ENCODE data around the gene CCDC8.

The CCDC8 gene

DNA sequence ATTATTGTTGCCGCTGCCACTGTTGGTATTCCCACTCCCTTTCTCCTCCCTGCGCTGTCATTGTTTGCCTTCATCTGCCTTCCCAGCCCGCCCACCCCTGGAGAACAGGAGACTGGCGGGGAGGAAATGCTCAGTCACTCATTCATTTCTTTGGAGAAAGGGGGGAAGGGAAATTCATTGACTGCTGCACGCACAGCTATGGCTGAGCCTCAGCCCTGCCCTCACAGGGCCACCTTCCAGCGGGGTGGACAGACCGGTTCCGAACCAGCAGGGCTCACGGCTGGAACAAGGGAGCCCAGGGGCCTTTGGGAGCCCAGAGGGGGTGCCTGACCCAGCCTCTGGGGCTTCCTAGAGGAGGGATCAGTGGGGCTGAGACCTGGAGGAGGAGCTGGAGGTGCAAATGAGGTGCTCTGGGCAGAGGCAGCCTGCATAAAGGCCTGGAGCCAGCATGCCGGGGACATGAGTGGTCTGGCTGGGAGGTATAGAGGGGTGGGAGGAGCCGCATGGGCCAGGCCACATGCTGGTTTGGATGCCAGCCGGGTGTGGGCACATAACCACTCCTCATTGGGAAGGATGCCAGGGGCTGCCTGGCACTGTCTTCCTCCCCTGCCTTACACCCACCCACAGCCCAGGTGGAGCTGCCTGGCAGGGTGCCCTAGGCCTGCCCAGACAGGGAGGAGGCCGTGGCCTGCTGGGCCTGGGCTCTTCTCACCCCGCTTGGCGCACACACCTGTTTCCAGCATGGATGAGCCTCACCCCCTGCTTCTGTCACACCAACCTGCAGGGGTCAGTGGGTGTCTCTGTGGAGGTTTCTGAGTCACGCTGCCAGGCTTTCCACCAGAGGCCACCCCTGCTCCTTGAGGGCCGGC is 39.6 kb downstream of the CCDC8 start:
- Histone ChIP-seq H3K4me3 (ENCODE audit: low read length) (no peak overlapping the region), H3K36me3 (ENCODE audit: control insufficient read depth, insufficient read depth, low read length) (peaks cover 6% of the 10 kb centered on the region), H3K9me3 (ENCODE audit: control insufficient read depth, low read length) (no peaks in the 10 kb centered on the region), H3K4me1 (ENCODE audit: control insufficient read depth, insufficient read depth, low read length) (peaks cover 31% of the 10 kb centered on the region), H3K27me3 (ENCODE audit: control insufficient read depth, insufficient read depth, low read length) (no peaks in the 10 kb centered on the region), H3K9ac (ENCODE audit: low read length) (no peak overlapping the region)

- Histone ChIP-seq H3K36me3 (ENCODE audit: control insufficient read depth, insufficient read depth, low read length) (peaks cover 6% of the 10 kb centered on the region), H3K4me1 (ENCODE audit: control insufficient read depth, insufficient read depth, low read length) (peaks cover 31% of the 10 kb centered on the region), H3K9ac (ENCODE audit: low read length) (no peak overlapping the region), H3K4me3 (ENCODE audit: low read length) (no peak overlapping the region), H3K27me3 (ENCODE audit: control insufficient read depth, insufficient read depth, low read length) (no peaks in the 10 kb centered on the region), H3K9me3 (ENCODE audit: control insufficient read depth, low read length) (no peaks in the 10 kb centered on the region)
Observed at GRCh38 chr19:46372901-46373490, 40.4 kb downstream of the CCDC8 start.

GRCh38 chr19:46371371-46371901 is 41.9 kb downstream of the CCDC8 start:
- Histone ChIP-seq H3K9me3 (ENCODE audit: control insufficient read depth, low read length) (no peaks in the 10 kb centered on the region), H3K36me3 (ENCODE audit: control insufficient read depth, insufficient read depth, low read length) (no peaks in the 10 kb centered on the region), H3K4me1 (ENCODE audit: control insufficient read depth, insufficient read depth, low read length) (peaks cover 31% of the 10 kb centered on the region), H3K27me3 (ENCODE audit: control insufficient read depth, insufficient read depth, low read length) (no peaks in the 10 kb centered on the region), H3K9ac (ENCODE audit: low read length) (peak overlapping the region; percentile 45), H3K4me3 (ENCODE audit: low read length) (no peak overlapping the region)

DNA sequence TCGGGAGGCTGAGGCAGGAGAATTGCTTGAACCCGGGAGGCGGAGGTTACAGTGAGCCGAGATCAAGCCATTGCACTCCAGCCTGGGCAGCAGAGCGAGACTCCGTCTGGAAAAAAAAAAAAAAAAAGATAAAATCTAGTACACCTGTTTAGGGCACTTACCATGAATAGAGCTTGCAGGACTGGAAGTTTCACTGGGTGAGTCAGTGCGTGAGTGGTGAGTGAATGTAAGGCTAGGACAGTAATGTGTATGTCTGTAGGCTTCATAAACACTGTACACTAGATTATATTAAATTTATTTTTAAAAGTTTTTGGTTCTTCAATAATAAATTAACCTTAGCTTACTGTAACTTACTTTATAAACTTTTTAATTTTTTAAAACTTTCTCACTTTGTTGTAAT is 43.5 kb downstream of the CCDC8 start:
- Histone ChIP-seq H3K27me3 (ENCODE audit: control insufficient read depth, insufficient read depth, low read length) (no peaks in the 10 kb centered on the region), H3K4me3 (ENCODE audit: low read length) (no peak overlapping the region), H3K4me1 (ENCODE audit: control insufficient read depth, insufficient read depth, low read length) (peaks cover 31% of the 10 kb centered on the region), H3K9me3 (ENCODE audit: control insufficient read depth, low read length) (no peaks in the 10 kb centered on the region), H3K36me3 (ENCODE audit: control insufficient read depth, insufficient read depth, low read length) (no peaks in the 10 kb centered on the region), H3K9ac (ENCODE audit: low read length) (no peak overlapping the region)

DNA sequence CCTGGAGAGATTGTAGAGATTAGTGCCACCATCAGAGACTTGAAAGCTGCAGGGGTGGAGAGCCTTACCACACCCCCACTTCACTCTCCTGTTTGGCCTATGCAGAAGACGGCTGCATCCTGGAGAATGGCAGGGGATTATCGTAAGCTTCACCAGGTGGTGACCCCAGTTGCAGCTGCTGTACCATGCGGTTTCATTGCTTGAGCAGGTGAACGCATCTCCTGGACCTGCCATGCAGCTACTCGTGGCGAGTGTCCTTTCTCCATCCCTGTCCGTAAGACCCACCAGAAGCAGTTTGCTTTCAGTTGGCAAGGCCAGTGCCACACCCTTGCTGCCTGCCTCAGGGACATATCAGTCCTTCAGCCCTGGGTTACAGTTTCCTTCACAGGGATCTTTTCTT is 45.2 kb downstream of the CCDC8 start:
- H3K4me3 ChIP-seq (ENCODE audit: low read length): no peak overlapping the region
- no peak overlapping the region for H3K9ac ChIP-seq (ENCODE audit: low read length)
- H3K27me3 ChIP-seq (ENCODE audit: control insufficient read depth, insufficient read depth, low read length): no peaks in the 10 kb centered on the region
- no peaks in the 10 kb centered on the region for H3K36me3 ChIP-seq (ENCODE audit: control insufficient read depth, insufficient read depth, low read length)
- no peaks in the 10 kb centered on the region for H3K9me3 ChIP-seq (ENCODE audit: control insufficient read depth, low read length)
- peaks cover 15% of the 10 kb centered on the region for H3K4me1 ChIP-seq (ENCODE audit: control insufficient read depth, insufficient read depth, low read length)

GRCh38 chr19:46367426-46367825 is 45.9 kb downstream of the CCDC8 start:
- no peak overlapping the region for H3K9ac ChIP-seq (ENCODE audit: low read length)
- H3K4me1 ChIP-seq (ENCODE audit: control insufficient read depth, insufficient read depth, low read length): peaks cover 9% of the 10 kb centered on the region
- H3K9me3 ChIP-seq (ENCODE audit: control insufficient read depth, low read length): no peaks in the 10 kb centered on the region
- H3K36me3 ChIP-seq (ENCODE audit: control insufficient read depth, insufficient read depth, low read length): no peaks in the 10 kb centered on the region
- H3K27me3 ChIP-seq (ENCODE audit: control insufficient read depth, insufficient read depth, low read length): no peaks in the 10 kb centered on the region
- no peak overlapping the region for H3K4me3 ChIP-seq (ENCODE audit: low read length)

GRCh38 chr19:46366620-46367292 is 46.6 kb downstream of the CCDC8 start:
- Histone ChIP-seq H3K9me3 (ENCODE audit: control insufficient read depth, low read length) (no peaks in the 10 kb centered on the region), H3K9ac (ENCODE audit: low read length) (no peak overlapping the region), H3K36me3 (ENCODE audit: control insufficient read depth, insufficient read depth, low read length) (no peaks in the 10 kb centered on the region), H3K4me3 (ENCODE audit: low read length) (no peak overlapping the region), H3K4me1 (ENCODE audit: control insufficient read depth, insufficient read depth, low read length) (peaks cover 7% of the 10 kb centered on the region), H3K27me3 (ENCODE audit: control insufficient read depth, insufficient read depth, low read length) (no peaks in the 10 kb centered on the region)

DNA sequence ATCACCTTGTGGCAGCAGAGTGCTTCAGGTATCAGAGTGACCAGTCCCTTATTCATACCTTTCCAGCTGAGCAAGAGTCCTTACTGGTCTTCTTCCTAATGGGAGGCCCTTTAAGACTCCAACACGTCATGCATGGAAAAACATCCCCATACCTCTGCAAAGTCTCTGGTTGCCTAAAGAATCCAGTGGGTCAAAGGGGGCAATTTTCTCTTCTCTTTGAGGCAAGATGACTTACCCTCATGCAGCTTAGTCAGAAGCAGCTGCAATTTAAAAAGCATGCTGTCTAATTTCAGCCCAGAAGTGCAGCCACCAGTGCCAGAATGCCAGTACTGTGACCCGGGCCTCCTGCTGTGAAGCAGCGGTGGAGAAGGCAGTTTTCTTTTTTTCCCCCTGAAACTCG is 47.8 kb downstream of the CCDC8 start:
- H3K9me3 ChIP-seq (ENCODE audit: control insufficient read depth, low read length): no peaks in the 10 kb centered on the region
- no peak overlapping the region for H3K9ac ChIP-seq (ENCODE audit: low read length)
- H3K27me3 ChIP-seq (ENCODE audit: control insufficient read depth, insufficient read depth, low read length): no peaks in the 10 kb centered on the region
- no peaks in the 10 kb centered on the region for H3K4me1 ChIP-seq (ENCODE audit: control insufficient read depth, insufficient read depth, low read length)
- no peak overlapping the region for H3K4me3 ChIP-seq (ENCODE audit: low read length)
- H3K36me3 ChIP-seq (ENCODE audit: control insufficient read depth, insufficient read depth, low read length): no peaks in the 10 kb centered on the region

- Histone ChIP-seq H3K27me3 (ENCODE audit: control insufficient read depth, insufficient read depth, low read length) (no peaks in the 10 kb centered on the region), H3K4me3 (ENCODE audit: low read length) (no peak overlapping the region), H3K36me3 (ENCODE audit: control insufficient read depth, insufficient read depth, low read length) (no peaks in the 10 kb centered on the region), H3K9ac (ENCODE audit: low read length) (no peak overlapping the region), H3K4me1 (ENCODE audit: control insufficient read depth, insufficient read depth, low read length) (no peaks in the 10 kb centered on the region), H3K9me3 (ENCODE audit: control insufficient read depth, low read length) (no peaks in the 10 kb centered on the region)
Observed at GRCh38 chr19:46364359-46364758, 49.0 kb downstream of the CCDC8 start.

DNA sequence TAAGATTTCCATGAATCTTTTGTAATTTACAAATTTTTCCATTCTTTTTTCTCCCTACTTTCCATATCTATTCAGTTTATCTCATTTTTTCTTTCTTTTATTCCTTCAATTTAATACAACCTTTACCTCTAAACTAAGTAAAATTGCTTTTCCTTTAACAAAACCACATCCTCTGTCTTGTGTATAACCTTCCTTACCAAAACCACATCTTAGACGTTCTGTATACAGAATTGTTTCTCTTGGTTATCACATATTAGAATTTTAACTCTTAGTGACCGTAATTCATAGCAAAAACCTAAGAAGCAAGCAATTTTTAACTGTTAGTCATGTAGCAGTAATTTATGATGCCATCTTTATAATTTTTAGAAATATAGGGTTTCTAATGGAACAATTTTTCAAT is 51.4 kb downstream of the CCDC8 start:
- no peak overlapping the region for H3K9ac ChIP-seq (ENCODE audit: low read length)
- H3K9me3 ChIP-seq (ENCODE audit: control insufficient read depth, low read length): no peaks in the 10 kb centered on the region
- no peaks in the 10 kb centered on the region for H3K27me3 ChIP-seq (ENCODE audit: control insufficient read depth, insufficient read depth, low read length)
- H3K4me1 ChIP-seq (ENCODE audit: control insufficient read depth, insufficient read depth, low read length): peaks cover 13% of the 10 kb centered on the region
- no peaks in the 10 kb centered on the region for H3K36me3 ChIP-seq (ENCODE audit: control insufficient read depth, insufficient read depth, low read length)
- no peak overlapping the region for H3K4me3 ChIP-seq (ENCODE audit: low read length)

Data from mucosa of stomach (tissue), 1 donor.